Measurements from ENCODE around the gene ATL3. TPM values are rescaled to one million over a fixed set of nuclear protein-coding genes. Genes with fewer than 3 reads are reported as not detected.
A peak's percentile ranks its signal among the peaks of the same experiment; 100 is the strongest.

The ATL3 gene
- total and polyA plus RNA-seq, 2 of the 4 experiments (the other 2 are of a cell fraction), result 19.9 to 131 TPM

- H3K18ac ChIP-seq (ENCODE audit: low read depth, low read length), result no peak overlapping the region
- H3K4ac ChIP-seq (ENCODE audit: low read depth, low read length), result no peak overlapping the region
- no peaks in the 10 kb centered on the region for H3K27me3 ChIP-seq (ENCODE audit: control insufficient read depth, insufficient read depth, low read length)
- H4K8ac ChIP-seq (ENCODE audit: low read depth in 2 of 2, low read length in 2 of 2), result no peak overlapping the region
- H3K23ac ChIP-seq (ENCODE audit: low read depth, low read length), result no peak overlapping the region
- no peaks in the 10 kb centered on the region for H3K4me1 ChIP-seq (ENCODE audit: control insufficient read depth, insufficient read depth, low read length)
- intact Hi-C loops (cut with micrococcal nuclease), result no loop called here
- H4K20me1 ChIP-seq (ENCODE audit: insufficient read depth, low read length), result no peaks in the 10 kb centered on the region
- H3K4me2 ChIP-seq (ENCODE audit: low read depth, low read length), result no peak overlapping the region
- H2AK9ac ChIP-seq (replicated peaks; ENCODE audit: low read depth, low read length, poor library complexity), result no peak overlapping the region
- no peak overlapping the region for H2BK5ac ChIP-seq (ENCODE audit: low read depth, low read length, poor library complexity, severe bottlenecking)
- no peak overlapping the region for H2BK120ac ChIP-seq (ENCODE audit: low read depth, low read length)
- ATAC-seq (ENCODE audit: low read depth) (peak; percentile 17; the same call in 1 of the 2 replicates), DNase-seq (no peak)
- H3K56ac ChIP-seq (ENCODE audit: extremely low read depth, insufficient read depth, low read length), result no peak overlapping the region
- TF ChIP-seq RCOR1 (IDR thresholded peaks at IDR 0.05; ENCODE audit: insufficient replicate concordance, low read length), result no peak
- TF ChIP-seq NFE2L2 (IDR thresholded peaks at IDR 0.05; ENCODE audit: low read depth, low read length), result no peak
- TF ChIP-seq, protein P1, sequence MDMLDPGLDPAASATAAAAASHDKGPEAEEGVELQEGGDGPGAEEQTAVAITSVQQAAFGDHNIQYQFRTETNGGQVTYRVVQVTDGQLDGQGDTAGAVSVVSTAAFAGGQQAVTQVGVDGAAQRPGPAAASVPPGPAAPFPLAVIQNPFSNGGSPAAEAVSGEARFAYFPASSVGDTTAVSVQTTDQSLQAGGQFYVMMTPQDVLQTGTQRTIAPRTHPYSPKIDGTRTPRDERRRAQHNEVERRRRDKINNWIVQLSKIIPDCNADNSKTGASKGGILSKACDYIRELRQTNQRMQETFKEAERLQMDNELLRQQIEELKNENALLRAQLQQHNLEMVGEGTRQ (IDR thresholded peaks at IDR 0.05; ENCODE audit: low read depth, low read length), result no peak
- no peak for TF ChIP-seq MAFK (IDR thresholded peaks at IDR 0.05; ENCODE audit: low read depth, low read length)
- no peak for TF ChIP-seq SMC3 (IDR thresholded peaks at IDR 0.05; ENCODE audit: low read depth, low read length)
- TF ChIP-seq FOS (IDR thresholded peaks at IDR 0.05; ENCODE audit: low read depth, low read length), result no peak
- TF ChIP-seq, protein P2, sequence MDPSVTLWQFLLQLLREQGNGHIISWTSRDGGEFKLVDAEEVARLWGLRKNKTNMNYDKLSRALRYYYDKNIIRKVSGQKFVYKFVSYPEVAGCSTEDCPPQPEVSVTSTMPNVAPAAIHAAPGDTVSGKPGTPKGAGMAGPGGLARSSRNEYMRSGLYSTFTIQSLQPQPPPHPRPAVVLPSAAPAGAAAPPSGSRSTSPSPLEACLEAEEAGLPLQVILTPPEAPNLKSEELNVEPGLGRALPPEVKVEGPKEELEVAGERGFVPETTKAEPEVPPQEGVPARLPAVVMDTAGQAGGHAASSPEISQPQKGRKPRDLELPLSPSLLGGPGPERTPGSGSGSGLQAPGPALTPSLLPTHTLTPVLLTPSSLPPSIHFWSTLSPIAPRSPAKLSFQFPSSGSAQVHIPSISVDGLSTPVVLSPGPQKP (IDR thresholded peaks at IDR 0.05; ENCODE audit: borderline replicate concordance, low read depth, low read length), result no peak
- no peak for TF ChIP-seq BHLHE40 (IDR thresholded peaks at IDR 0.05; ENCODE audit: low read depth, low read length)
- no peak for TF ChIP-seq MXI1 (IDR thresholded peaks at IDR 0.05; ENCODE audit: borderline replicate concordance, low read depth, low read length)
- no peak for TF ChIP-seq CEBPB (IDR thresholded peaks at IDR 0.05; ENCODE audit: low read depth, low read length)
- no peak for TF ChIP-seq CHD1 (IDR thresholded peaks at IDR 0.05; ENCODE audit: low read depth, low read length)
- no peak for TF ChIP-seq RAD21 (IDR thresholded peaks at IDR 0.05; ENCODE audit: low read length)
- WGBS, 2 experiments (ENCODE audit: extremely low coverage in 2 of 2, insufficient read length in 1 of 2), result no CpG with 5 or more reads among the region's 7 CpGs
- no peak overlapping the region for H4K5ac ChIP-seq (ENCODE audit: low read depth, low read length)
- no peak overlapping the region for H3K4me3 ChIP-seq (ENCODE audit: insufficient read depth, low read depth, low read length)
- H3K9ac ChIP-seq (ENCODE audit: low read depth, low read length), result no peak overlapping the region
- dilution Hi-C loops (cut with HindIII; ENCODE audit: low sequenced_read_pairs, unreplicated experiment), result no loop called here
- no peak overlapping the region for H2AK5ac ChIP-seq (ENCODE audit: low read depth, low read length)
- no peak overlapping the region for H2AFZ ChIP-seq (replicated peaks; ENCODE audit: low read length, poor library complexity)
- no peak overlapping the region for H3K14ac ChIP-seq (replicated peaks; ENCODE audit: low read depth, low read length)
- H3K36me3 ChIP-seq (ENCODE audit: control insufficient read depth, insufficient read depth, low read length), result no peaks in the 10 kb centered on the region; the same call in none of the 2 replicates
- H3K9me1 ChIP-seq (ENCODE audit: insufficient read depth, low read length), result no peaks in the 10 kb centered on the region
- in situ Hi-C loops (cut with MboI; ENCODE audit: low sequenced_read_pairs), result no loop called here
- BruUV-seq (replicated peaks), result no TSS peak
- no peaks in the 10 kb centered on the region for H3K79me1 ChIP-seq (ENCODE audit: low read depth in 1 of 2, low read length in 2 of 2)
- no peak overlapping the region for H2BK15ac ChIP-seq (ENCODE audit: low read depth, low read length)
- H3K27ac ChIP-seq (ENCODE audit: insufficient read depth, low read length), result no peak overlapping the region
- ChIA-PET POLR2A (ENCODE audit: unreplicated experiment) (no interaction called here), CTCF (no interaction called here)
- H3K9me3 ChIP-seq (ENCODE audit: control insufficient read depth, insufficient read depth, low read length), result no peaks in the 10 kb centered on the region
- no peak overlapping the region for H4K91ac ChIP-seq (ENCODE audit: insufficient read depth, low read depth, low read length)
- H2BK20ac ChIP-seq (ENCODE audit: low read depth, low read length), result no peak overlapping the region
Measured at GRCh38 chr11:63623513-63624140, 47.5 kb downstream of the ATL3 start.
